HG03064 (cell line): ENCODE data around the gene KMT2A.
A peak's percentile ranks its signal among the peaks of the same experiment; 100 is the strongest.
"Not testable (repeated sequence)": the region's sequence is repeated elsewhere in the genome, so short reads cannot be mapped to it uniquely, and the experiment has no call there.

Source experiments
- ATAC-seq: cut with Tn5 transposase; IDR thresholded peaks from one replicate; pipeline ENCODE4 v1.9.1; 2021; ENCODE audit warnings: low read depth; ENCODE audit not compliant: unreplicated experiment

Gene KMT2A

DNA sequence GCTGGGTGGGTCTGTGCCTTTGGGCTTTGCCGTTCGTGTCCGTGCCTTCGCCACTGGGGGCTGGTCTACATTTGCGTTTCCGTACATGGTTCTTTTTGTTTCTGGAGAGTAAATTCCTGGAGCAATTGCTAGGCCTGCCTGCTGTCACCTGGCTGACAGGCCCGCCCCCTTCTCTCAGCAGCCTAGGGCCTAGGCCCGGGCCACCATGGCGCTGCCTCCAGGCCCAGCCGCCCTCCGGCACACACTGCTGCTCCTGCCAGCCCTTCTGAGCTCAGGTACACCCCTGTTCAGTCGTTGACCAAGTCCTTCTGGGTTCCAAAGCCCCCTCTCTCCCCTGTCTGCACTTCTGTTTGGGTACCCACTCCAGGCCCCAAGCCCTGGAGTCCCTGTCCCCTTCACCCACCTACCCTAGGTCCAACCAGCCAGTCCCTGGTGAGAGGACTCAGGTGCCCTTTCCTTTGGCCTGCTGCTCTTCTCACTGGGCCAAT lies 95.3 kb downstream of the KMT2A start:
- ATAC-seq = no peak

DNA sequence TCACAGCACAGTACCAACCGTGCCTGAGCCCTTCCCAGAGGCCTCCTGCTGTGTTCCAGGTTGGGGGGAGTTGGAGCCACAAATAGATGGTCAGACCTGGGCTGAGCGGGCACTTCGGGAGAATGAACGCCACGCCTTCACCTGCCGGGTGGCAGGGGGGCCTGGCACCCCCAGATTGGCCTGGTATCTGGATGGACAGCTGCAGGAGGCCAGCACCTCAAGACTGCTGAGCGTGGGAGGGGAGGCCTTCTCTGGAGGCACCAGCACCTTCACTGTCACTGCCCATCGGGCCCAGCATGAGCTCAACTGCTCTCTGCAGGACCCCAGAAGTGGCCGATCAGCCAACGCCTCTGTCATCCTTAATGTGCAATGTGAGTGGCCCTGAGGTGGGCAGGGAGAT lies 95.8 kb downstream of the KMT2A start:
- no peak for ATAC-seq

DNA sequence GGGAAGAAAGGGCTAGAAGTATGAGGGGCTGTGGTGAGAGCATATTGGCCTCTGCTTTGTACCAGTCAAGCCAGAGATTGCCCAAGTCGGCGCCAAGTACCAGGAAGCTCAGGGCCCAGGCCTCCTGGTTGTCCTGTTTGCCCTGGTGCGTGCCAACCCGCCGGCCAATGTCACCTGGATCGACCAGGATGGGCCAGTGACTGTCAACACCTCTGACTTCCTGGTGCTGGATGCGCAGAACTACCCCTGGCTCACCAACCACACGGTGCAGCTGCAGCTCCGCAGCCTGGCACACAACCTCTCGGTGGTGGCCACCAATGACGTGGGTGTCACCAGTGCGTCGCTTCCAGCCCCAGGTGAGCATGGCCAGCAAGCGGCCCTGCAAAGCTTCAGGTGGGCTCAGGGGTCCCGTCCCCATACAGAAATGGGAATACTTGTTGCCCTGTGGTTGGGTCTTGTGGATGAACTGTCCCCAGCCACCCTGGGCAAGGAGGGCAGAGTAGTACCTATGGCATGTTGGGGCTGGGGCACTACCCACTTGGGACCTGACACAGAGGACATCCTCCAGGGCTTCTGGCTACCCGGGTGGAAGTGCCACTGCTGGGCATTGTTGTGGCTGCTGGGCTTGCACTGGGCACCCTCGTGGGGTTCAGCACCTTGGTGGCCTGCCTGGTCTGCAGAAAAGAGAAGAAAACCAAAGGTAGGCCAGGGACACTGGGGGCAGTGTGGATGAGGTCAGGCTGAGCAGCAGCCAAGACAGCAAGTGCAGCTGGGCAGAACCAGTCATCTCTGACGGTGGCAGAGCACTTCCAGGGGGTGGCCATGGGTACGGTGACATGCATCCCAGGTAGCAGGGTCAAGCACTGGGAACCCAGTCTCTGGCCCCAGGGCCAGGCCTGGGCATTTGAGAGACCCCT lies 96.8 kb downstream of the KMT2A start:
- no peak for ATAC-seq

DNA sequence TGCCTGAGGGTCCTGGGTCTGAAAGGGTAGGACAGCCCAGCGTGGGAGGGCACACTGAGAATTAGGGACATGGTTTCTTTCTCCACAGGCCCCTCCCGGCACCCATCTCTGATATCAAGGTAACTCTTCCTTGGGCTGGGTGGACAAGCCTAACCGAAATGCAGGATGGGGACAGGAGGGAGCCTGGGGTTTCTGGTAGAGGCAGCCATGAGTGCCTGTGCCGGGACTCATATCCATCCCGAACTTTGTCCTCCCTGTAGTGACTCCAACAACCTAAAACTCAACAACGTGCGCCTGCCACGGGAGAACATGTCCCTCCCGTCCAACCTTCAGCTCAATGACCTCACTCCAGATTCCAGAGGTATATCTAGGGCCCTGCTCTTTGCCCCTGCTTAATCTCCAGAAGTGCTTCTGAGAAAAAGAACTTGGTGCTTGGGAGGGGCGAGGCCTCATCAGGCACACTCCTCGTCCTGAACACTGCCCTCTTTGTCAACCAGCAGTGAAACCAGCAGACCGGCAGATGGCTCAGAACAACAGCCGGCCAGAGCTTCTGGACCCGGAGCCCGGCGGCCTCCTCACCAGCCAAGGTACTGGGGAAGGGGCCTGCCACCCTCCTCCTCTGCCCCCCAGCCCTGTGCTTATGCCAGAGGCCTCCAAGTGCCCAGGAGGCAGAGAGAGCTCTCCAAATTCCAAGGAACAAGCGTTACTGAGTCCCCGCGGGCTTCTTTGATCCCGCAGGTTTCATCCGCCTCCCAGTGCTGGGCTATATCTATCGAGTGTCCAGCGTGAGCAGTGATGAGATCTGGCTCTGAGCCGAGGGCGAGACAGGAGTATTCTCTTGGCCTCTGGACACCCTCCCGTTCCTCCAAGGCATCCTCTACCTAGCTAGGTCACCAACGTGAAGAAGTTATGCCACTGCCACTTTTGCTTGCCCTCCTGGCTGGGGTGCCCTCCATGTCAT lies 97.8 kb downstream of the KMT2A start:
- no peak for ATAC-seq

DNA sequence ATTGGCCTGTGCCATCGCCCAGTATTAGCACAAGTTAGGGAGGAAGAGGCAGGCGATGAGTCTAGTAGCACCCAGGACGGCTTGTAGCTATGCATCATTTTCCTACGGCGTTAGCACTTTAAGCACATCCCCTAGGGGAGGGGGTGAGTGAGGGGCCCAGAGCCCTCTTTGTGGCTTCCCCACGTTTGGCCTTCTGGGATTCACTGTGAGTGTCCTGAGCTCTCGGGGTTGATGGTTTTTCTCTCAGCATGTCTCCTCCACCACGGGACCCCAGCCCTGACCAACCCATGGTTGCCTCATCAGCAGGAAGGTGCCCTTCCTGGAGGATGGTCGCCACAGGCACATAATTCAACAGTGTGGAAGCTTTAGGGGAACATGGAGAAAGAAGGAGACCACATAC lies 99.0 kb downstream of the KMT2A start:
- no peak for ATAC-seq

DNA sequence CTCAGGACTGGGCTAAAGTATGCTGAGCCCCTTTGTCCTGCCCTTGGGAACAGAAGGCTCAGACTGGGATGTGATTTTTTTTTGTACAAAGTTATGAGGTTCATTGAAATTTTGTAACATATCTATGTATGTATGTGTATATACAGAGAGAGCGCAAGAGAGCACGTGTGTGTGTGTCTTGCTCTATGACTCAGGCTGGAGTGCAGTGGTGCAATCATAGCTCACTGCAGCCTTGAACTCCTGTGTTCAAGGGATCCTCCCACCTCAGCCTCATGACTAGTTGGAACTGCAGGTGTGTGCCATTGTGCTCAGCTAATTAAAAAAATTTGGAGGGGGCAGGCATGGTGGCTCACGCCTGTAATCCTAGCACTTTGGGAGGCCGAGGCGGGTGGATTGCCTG lies 100.4 kb downstream of the KMT2A start:
- no peak for ATAC-seq

DNA sequence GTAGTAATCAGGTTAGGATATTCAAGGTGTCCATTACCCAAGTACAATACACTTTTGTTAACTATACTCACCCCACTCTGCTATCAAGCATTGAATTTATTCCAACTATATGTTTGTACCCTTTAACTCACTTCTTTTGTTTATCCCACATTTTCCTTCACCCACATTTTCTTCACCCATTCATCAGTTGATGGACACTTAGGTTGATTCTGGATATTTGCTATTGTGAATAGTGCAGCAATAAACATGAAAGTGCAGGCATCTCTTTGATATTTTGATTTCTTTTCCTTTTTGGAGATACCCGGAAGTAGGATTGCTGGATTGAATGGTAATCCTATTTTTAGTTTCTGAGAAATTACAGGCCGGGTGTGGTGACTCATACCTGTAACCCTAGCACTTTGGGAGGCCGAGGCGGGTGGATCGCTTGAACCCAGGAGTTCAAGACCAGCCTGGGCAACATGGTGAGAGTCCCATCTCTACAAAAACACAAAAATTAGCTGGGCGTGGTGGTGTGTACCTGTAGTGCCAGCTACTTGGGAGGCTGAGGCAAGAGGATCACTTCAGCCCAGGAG lies 101.2 kb downstream of the KMT2A start:
- no peak for ATAC-seq

DNA sequence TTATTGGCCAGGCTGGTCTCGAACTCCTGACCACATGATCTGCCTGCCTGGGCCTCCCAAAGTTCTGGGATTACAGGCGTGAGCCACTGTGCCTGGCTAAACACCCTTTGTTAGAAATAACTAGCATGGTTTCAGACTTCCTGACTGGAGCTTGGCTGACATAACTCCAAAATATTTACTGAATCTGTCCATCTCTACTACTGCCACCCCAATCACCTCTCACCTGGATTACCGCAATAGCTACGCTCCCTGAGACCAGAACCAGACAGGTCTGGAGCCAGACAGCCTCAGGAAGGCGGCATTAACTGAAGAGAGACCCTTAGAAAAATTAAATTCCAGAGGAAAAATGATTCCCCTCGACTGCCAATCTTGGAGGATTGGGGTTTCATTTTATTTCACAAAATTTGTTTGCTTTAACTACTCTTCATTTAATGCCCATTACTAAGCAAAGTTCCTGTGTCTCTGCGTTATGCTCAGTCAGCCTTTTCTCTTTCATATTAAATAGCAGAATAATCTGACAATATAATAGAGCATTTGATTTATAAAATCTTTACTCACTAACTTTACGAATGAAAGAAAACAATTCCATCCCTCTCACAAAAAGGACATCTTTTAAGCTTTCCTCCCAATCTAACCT lies 107.8 kb downstream of the KMT2A start:
- no peak for ATAC-seq

DNA sequence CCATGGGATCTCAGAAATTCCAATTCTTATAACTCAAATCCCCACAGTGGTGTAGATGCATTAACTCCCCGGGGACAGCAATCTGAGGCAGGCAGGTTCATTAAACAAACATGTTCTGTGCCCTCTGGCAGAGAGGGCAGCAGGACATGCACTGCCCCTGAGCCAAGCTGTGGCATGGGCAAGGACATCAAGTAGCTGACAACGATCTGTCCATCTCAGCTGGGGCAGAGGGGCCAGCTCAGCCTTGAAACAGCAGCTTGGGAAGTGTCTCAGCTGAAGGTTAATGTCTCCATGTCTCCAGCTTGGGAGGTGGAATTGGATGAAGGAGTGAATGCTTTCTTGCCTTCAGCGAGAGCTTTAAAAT lies 108.3 kb downstream of the KMT2A start:
- no peak for ATAC-seq

DNA sequence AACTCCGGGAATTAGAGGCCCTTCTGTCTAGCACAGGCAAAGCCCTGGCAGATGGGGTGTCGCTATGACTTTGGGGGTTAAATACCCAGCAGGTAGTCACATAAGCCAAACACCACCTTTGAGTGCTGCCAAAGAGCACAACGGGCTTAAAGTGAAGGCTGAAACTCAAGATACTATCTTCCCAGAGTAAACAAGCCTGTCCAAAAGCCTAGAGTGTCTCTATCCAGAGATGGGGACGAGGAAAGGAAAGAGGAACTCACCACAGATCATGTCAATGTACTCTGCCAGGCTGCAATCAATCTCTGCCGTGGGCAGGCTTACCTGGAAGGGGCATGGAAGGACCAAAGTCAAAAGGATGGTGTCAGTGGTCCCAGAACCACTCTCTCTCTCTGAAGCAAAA lies 109.2 kb downstream of the KMT2A start:
- ATAC-seq = no peak

DNA sequence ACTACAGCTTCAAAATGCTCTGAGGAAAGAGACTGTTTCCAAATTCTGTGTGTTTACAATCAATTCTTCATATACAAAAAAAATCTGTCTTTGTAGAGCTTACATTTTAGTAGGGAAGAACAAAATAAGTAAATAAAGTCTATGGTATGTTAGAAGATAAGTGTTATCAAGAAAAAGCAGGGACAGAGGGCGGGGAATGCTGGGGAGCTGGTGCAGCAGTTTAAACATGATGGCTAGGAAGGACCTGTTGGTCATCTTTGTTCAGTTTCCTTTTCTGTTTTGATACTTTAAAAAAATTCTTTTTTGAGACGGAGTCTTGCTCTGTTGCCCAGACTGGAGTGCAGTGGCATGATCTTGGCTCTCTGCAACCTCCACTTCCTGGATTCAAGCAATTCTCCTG lies 110.8 kb downstream of the KMT2A start:
- ATAC-seq = no peak

DNA sequence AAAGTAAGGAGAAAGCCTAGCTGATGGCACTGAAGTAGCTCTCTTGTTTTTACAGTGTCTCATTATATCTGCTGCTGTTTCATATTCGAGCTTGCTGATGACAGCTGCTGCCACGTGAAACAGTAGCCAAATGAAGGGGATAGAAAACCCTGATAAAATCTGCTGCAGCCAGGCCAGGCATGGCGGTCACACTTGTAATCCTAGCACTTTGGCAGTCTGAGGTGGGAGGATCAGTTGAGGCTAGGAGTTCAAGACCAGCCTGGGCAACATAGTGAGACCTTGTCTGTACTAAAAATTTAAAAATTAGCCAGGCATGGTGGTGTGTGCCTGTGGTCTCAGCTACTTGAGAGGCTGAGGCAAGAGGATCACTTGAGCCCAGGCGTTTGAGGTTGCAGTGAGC lies 116.0 kb downstream of the KMT2A start:
- ATAC-seq = no peak

DNA sequence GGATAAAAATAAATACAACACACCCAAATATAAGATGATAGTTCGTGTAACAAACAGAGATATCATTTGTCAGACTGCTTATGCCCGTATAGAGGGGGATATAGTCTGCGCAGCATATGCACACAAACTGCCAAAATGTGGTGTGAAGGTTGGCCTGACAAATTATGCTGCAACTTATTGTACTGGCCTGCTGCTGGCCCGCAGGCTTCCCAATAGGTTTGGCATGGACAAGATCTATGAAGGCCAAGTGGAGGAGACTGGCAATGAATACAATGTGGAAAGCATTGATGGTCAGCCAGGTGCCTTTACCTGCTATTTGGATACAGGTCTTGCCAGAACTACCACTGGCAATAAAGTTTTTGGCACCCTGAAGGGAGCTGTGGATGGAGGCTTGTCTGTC lies 124.5 kb downstream of the KMT2A start:
- no peak for ATAC-seq

DNA sequence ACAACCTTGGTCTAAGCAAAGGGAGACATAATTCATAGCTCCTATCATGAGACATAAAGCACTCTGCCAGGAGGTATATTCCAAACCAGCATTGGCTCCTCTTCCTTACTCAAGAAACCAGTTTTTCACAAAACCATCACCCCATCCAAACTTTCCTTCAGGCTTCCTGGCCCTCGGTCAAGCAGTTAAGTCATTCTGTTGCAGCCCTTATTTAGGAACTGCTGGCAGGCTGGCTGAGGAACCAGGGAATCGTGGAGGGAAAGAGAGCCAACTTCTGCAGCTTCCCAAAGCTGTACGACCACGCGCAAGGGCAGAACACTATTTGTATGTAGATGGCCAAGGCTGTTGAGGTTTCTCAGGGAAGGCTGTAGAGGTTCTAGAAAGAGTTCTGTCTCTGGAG lies 128.8 kb downstream of the KMT2A start:
- no peak for ATAC-seq

DNA sequence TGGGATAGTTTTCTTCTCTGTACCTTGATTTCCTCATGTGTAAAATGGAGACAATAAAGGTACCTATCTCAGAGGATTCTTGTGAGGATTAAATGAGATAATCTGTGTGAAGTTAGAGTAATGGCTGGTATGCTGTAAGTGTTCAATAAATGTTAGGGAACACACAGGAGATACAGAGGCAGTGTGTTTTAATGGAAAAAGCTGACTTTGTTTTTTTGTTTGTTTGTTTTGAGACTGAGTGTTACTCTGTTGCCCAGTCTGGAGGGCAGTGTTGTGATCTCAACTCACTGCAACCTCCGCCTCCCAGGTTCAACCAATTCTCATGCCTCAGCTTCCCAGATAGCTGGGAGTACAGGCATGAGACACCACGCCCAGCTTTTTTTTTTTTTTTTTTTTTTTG lies 133.4 kb downstream of the KMT2A start:
- ATAC-seq = no peak

DNA sequence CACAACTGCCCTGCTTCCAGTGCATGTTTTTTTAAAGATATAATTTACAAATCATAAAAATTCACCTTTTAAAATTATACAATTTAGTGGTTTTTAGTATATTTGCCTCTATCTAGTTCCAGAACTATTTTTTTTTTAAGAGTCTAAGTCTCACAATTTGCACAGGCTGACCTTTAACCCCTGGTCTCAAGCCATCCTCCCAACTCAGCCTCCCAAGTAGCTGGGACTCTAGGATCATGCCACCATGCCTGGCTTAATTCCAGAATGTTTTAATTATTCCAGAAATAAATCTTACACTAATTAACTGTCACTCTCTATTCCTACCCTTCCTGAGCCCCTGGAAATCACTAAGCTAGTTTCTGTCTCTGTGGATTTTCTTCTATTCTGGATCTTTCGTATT lies 134.5 kb downstream of the KMT2A start:
- ATAC-seq = no peak

DNA sequence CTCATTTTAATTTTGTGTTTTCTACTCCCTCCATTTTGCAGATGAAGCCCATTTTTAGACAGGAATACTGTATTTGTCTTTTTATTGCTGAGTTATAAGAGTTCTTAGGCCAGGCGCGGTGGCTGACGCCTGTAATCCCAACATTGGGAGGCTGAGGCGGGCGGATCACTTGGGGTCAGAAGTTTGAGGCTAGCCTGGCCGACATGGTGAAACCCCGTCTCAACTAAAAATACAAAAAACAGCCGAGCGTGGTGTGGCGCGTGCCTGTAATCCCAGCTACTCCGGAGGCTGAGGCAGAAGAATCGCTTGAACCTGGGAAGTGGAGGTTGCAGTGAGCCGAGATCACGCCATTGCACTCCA lies 135.4 kb downstream of the KMT2A start:
- not testable (repeated sequence) for ATAC-seq

DNA sequence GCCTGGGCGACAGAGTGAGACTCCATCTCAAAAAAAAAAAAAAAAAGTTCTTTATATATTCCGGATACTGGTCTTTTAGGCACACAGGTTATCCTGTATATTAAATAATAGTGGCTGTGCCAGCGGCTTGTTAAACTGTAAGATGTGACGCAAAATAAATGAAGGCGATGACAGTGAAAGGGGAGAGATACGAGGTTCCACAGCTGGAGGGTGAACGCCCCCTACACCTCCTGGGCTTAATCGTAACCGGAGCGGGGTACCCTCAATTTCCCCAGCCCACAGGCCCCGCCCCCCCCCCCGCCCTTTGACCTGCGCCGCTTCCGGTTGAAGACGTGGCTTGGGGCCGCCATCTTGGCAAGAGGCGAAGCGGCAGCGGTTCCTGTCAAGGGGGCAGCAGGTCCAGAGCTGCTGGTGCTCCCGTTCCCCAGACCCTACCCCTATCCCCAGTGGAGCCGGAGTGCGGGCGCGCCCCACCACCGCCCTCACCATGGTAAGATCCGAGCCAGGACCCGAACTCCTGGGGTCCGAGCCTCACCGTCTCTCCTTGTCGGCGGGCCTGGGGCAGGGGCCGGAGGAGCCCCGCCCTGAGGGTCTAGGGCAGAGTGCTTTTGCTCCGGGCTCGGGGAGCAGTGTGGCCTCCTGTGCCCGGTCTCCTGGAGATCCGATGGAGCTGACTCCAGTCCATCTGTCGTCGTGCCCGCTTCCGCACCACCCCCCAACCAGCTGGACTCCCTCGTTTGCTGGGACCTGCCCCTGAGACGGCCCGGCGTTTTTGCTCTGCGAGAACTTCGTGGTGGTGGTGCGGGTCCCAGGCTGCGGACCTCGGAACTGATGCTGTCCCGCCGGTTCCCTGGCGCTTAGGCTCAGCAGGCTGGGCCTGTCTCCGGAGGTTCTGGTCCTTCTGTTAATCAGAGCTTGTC lies 136.0 kb downstream of the KMT2A start, which contains the start of gene ARCN1:
ARCN1 (plus strand) TSS at position 349 of the 920 bp plus-strand sequence; CDS start at position 488, 139 bp downstream.
- peak; percentile 56 for ATAC-seq

DNA sequence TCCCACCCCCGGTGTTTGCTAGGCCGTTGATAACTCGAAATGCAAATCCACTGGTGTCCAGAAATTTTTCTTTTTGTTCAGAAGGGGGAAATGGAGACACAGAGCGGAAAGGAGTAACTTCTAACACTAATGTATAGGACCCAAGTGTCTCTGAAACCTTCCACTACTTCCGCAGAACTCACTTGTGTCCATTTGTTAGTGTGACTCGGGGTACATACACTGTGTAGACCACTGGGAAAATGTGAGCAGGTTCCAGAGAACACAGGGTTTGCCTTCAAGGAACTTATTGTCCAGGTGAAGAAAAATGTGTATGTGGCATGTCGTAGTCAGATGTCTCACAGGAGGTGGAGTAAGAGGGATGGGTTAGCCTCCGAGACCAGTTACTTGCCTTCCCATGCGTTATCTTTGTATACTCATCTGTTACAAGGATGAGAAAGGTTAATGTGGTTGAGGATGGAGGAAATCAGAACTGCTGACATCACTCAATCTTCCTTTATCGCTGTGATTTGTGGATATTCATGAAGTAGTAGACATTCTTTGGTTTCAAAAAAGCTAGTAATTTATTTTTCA lies 136.8 kb downstream of the KMT2A start:
- peak; percentile 17 for ATAC-seq
